GM12801 (cell line): Measurements from ENCODE around the gene SDK1.

Source experiments
- CTCF ChIP-seq: IDR thresholded peaks from one replicate; pipeline ENCODE4 v1.5.1; 2011; ENCODE audit warnings: control low read depth; ENCODE audit not compliant: insufficient read length; ENCODE audit errors: extremely low read depth

SDK1 gene

DNA sequence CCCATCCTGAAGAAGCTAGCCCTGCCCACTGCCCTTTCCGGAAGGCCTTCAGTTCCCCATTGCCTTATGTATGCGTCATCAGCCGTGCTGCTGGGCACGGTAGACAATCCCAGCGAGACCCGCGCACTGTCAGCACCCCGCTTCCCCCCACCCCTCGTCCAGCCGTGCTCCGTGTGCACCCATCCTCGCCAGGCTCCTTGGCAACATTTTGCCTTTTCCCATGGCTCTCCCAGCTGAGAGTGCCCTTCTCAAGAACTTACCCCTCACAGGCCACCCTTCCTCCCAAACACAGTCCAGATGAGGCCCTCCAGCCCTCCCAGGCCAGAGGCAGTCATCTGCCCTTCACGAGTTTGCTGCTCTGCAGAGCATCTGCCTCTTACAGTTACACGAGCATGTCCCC is 747.3 kb downstream of the SDK1 start:
- no peak for TF ChIP-seq CTCF

DNA sequence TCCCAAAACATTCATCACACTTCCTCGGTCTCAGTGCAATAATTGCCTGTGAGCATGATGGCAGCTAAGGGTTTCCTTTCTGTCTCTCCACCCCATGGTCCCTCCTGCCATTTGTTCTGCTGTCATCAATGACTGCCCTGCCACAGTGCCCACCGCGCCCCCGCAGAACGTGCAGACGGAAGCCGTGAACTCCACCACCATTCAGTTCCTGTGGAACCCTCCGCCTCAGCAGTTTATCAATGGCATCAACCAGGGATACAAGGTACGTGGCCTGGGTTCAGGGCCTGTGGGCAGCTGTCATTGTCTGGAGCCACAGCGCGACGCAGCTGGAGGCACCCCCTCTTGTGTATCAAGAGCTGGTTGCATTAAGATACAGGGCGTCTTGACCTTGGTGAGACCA is 748.1 kb downstream of the SDK1 start:
- TF ChIP-seq CTCF: no peak

- no peak for TF ChIP-seq CTCF
Measured at GRCh38 chr7:4050126-4050660, 749.1 kb downstream of the SDK1 start.

- no peak for TF ChIP-seq CTCF
Measured at GRCh38 chr7:4051696-4052095, 750.6 kb downstream of the SDK1 start.

GRCh38 chr7:4052130-4052529 is 751.1 kb downstream of the SDK1 start:
- no peak for TF ChIP-seq CTCF

DNA sequence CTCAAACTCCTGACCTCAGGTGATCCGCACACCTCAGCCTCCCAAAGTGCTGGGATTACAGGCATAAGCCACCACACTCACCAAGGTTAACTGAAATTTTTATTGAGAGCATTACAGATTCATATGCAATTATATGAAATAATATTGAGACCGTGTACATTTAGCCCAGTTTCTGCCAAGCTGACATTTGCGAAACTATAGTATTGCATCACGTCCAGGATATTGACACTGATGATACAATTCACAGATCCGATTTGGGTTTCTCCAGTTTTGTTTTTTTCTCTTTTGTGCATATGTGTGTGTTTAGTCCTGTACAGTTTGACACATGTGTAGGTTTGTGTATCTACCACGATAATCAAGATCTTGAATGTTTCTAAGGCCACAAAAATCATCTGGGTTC is 753.1 kb downstream of the SDK1 start:
- no peak for TF ChIP-seq CTCF

- no peak for TF ChIP-seq CTCF
Measured at GRCh38 chr7:4056552-4057288, 755.7 kb downstream of the SDK1 start.

DNA sequence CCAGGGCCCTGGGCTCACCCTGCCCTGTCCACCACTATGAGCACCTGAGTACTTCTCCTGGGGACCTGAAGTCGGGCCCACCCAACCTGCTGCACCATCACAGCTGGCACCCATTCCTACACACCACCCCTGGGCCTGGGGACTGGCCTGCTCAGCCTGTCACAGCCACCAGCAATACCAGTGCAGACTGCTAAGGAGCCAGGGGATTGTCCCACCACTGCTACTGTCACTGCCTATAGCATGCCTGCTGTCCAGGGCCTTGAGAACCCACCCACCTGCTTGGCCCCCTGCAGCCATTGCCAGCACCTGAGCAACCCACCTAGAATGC is 756.2 kb downstream of the SDK1 start:
- TF ChIP-seq CTCF: no peak
